ENCODE measurements around the gene FOXP1. TPM values are rescaled to one million over a fixed set of nuclear protein-coding genes. Genes with fewer than 3 reads are reported as not detected.

Gene FOXP1
- total and polyA plus RNA-seq, 2 of the 8 experiments (the other 6 are each of a cell fraction or from before 2014, with no cell fraction given): 13.9 to 25.4 TPM

DNA sequence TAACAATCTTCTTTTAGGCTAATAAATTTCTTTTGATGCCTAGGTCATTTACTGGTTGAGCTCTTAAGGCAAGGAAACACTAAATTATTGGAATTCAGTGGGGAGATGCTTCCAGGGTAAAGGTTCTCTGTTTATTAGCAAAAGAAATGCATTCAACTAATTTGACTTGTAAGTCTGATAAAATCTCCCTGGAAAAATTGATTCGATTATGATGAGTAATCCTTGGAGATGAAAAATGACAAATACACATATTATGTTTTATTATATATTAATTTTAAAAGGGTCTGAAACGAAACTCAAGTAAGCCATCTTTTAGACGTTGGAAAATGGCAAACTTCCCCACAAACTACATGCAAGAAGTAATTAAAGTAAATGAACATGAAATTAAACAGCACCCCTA is 328.0 kb downstream of the FOXP1 start (continued):
- TF ChIP-seq CREB1 (IDR thresholded peaks at IDR 0.05) (no peak), SIN3A (conservative IDR thresholded peaks at IDR 0.05 in 1 of 2, IDR thresholded peaks at IDR 0.05 in 1 of 2; ENCODE audit: low read depth in 1 of 2, low read length in 2 of 2) (no peak), MAFK (IDR thresholded peaks at IDR 0.05; ENCODE audit: low read depth, low read length) (no peak), FOSL1 (IDR thresholded peaks at IDR 0.05; ENCODE audit: insufficient read depth, low read depth, low read length) (no peak), GABPA (IDR thresholded peaks at IDR 0.05; ENCODE audit: borderline replicate concordance, insufficient read depth, low read length) (no peak), CEBPB (IDR thresholded peaks at IDR 0.05; ENCODE audit: low read depth, low read length) (no peak), ZNF274 (IDR thresholded peaks at IDR 0.05; ENCODE audit: borderline replicate concordance, extremely low read depth, low read length) (no peak), BACH1 (IDR thresholded peaks at IDR 0.05; ENCODE audit: low read length) (no peak)
- TF ChIP-seq, protein P1, sequence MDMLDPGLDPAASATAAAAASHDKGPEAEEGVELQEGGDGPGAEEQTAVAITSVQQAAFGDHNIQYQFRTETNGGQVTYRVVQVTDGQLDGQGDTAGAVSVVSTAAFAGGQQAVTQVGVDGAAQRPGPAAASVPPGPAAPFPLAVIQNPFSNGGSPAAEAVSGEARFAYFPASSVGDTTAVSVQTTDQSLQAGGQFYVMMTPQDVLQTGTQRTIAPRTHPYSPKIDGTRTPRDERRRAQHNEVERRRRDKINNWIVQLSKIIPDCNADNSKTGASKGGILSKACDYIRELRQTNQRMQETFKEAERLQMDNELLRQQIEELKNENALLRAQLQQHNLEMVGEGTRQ (IDR thresholded peaks at IDR 0.05; ENCODE audit: low read length): no peak

Measured in H1 (cell line).